ENCODE measurements around the gene NPM3. TPM values are rescaled to one million over a fixed set of nuclear protein-coding genes. Genes with fewer than 3 reads are reported as not detected.

Gene NPM3
- 10 to 100 TPM; 52.6 to 77.4 (median 61.7) TPM for polyA plus RNA-seq (ENCODE audit: insufficient read length in 4 of 4)

DNA sequence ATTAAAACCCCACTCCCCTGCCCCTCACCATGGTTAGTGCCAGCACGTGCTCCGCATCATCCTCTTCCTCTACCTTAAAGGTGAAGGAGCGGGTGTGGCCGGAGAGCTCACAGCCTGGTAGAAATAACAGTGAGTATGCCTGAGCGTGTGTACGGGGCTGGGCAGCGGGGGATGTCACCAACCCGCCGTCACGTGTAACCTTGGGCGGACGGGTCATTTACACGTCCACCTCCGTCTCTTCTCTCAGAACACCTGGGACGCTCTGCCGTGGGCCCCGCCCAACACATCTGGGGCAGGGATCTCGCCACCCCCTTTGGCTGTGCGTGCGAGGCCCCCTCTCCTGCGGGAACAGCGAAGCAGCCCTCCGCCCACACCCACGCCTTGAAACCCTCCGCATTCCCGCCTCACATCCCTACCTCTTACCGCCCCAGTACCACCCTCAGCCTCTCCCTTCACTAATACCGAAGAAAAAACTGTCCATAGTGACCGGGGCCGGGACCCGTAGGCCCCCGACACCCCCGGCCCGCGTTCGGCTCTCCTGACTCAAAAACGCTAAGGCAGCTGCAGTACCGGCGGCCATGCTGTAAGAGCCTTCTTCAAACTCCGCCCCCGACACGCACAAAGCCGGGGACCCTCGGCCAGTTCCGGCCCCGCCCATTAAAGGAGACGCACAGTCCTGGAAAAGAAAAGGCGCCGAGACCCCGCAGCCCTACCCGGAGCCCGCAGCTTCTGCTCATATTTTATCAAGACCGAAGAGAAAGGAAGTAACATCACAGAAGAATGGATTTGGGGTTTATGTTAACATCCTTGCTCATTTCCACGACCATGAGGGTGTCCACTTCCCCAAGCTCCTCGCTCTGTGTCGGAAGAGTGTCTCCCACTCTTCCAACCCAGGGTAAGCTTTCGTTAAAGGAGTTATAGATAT lies at the start of gene NPM3:
Gene NPM3, minus strand, starts transcription at position 636 of the 925 bp plus-strand sequence. Its CDS starts 56 bp downstream, at position 580.
- peak in 2 of 4 donors; percentile 71 to 82 for DNase-seq (ENCODE audit: low read depth in 4 of 4, low spot score in 2 of 4)

DNA sequence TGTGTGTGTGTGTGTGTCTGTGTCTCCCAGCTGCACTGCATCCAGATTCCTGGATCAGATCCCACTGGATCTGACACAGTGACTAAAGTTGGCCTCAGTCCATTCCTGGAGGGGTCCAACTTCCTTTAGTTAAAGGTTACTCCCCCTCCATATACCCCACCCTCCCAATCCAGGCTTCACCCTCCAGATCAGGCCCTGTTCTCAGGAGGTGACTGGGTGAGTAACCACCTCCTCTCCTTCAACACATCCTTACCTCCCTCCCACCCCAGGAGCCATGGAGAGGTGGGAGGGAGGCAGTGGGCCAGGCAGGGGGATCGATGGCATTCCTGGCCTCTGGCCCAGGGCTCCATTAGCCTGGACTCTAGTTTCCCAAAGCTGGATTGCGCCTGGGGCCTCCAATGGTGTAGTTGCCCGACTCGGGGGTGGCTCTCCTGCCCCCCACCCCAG lies 49.1 kb upstream of the NPM3 start:
- no peak for DNase-seq (ENCODE audit: low read depth in 4 of 4, low spot score in 2 of 4)

DNA sequence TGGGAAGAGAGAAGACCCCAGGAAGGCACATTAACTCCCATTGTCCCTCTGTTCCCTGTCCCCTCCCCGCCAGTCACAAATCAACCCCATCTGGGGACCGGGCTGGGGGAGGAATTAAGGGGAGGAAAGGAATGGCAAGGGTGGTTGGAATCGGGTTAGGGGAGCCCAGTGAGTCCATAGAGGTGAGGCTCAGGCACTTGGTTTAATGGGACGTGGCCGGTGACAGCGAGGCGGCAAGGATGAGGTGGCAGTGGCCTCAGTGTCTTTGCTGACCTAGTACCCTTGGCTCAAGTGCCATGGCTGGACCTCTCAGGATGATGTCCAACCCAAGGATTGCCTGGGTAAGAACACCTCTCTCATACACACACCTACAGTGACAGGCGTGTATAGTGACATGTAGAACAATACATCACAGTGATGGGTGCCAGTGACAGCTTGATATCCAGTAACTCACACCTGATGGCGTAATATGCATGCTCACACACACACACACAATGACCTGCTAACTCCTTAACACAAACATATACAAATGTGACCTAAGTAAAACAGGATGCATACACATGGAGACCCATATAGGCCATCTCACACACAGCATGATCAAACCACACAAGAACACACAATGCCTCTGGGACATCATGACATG lies 48.0 kb upstream of the NPM3 start:
- DNase-seq (ENCODE audit: low read depth in 4 of 4, low spot score in 2 of 4) = no peak

DNA sequence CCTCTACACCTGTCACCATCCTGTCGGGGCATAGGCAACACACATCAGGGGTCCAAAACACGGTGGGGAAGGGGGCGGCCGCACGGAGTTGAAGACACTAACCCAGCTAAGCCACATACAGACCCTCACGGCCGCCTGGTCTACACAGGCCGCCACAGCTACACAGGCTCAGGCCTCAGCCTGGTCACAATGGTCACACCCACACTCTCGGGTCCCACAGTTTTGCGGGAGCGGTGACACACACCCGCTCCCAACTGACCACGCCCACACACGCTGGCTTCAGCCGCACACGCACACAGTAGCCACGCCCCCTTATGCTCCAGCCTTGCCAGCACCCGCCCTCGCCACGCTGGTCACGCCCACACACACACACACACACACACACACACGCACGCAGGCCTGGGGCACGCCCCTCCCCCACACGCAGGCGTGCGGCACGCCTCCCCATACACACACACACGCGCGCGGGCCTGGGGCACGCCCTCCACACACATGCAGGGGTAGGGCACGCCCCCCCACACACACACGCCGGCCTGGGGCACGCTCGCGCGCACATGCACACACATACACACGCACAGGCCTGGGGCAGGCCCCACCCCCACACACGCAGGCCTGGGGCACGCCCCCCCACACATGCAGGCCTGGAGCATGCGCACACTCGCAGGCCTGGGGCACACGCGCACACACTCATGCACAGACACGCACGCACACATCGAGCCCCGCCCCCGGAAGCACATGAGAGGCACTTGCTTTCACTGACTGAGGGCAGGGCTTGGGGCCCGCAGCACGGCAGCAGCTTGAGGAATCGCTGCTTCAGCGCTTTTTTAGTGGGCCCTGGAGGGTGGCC lies 47.3 kb upstream of the NPM3 start:
- DNase-seq (ENCODE audit: low read depth in 4 of 4, low spot score in 2 of 4) = peak; percentile 70 to 78 (median 76)

DNA sequence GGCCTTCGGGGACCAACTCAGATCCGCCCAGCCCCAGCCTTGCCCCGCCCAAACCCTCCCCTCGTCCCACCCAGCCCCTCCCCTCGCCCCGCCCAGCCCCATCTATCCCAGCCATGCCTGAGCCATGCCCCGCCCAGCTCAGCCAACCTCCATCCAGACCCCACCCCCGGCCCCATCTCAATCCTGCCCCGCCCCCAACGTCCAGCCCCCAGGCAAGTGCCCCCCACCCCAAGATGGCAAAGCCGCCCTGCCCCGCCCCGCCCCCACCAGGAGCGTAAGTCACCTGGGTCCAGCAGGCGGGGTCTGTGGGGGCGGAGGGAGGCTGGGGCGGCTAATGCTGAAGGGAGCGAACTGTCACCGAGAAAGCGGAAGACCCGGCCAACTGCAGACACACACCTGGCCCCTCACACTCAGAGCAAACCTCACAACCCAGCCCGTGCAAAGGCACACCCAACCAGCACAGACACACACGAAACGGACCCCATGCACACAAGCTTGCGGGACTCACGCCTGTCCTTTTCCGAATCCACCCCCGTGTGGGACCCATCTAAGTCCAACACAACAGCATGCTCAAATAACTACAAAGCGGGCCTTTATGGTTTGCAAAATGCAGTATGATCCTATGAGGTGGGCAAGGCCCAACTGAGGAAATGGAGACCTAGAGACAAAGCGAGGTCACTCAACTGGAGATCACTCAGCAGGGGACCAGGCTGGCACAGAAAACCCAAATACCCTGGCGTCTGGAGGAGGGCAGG lies 46.5 kb upstream of the NPM3 start:
- no peak for DNase-seq (ENCODE audit: low read depth in 4 of 4, low spot score in 2 of 4)

- no peak for DNase-seq (ENCODE audit: low read depth in 4 of 4, low spot score in 2 of 4)
Measured at GRCh38 chr10:101828766-101829551, 45.7 kb upstream of the NPM3 start.

DNA sequence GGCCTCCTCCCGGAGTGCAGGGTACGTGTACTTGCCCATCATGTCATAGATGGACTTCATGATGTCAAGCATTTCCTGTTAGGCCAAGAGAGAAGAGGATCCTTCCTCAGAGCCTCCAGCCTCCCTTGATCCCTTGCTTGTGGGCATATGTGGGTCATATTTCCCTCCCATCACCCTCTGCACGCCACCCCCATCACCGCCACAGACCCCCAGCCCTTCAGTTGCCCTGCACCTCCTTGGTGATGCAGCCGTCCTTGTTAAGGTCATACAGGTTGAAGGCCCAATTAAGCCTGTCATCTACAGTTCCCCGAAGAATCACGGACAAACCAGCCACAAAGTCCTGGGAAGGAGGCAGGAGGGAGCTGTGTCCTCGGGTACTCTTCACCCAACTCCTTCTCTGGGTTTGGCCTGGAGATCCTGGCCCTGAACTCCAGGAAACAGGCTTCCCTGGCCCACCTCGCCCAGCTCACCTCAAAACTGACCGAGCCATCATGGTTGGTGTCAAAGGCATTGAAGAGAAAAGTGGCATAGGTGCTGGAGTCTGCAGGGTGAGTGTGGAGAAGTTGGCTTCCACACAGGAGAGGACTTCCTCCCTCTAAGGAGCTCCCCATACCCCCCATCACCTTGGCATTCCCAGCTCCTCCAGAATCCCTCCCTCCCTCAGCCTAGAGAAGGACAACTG lies 44.8 kb upstream of the NPM3 start:
- no peak for DNase-seq (ENCODE audit: low read depth in 4 of 4, low spot score in 2 of 4)

DNA sequence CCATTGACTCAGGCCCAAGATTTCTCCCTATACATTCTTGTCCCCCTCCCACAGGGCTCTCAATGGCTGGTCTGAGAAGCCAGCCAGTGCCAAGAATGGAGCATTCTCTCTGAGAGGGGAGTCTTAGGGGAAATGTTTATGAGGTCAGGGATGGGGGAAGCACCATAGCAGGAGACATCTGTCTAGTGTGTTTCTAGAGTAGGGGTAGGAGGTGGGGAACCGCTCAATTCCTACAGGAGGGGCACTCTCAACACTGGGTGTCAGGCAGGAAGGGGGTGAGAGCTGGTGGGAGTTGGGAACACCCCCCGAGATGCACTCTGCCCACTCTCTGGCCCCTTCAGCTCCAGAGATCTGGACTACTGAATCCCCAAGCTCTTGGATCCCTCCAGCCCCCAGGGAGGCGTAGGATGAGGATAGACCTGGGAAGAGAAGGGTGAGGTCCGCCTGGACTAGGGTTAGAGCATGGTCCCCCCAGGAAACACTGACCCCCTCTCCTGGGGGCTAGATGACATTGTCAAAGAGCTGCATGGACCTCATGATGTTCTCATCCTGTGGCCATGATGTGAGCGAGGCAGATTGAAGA lies 43.7 kb upstream of the NPM3 start:
- no peak for DNase-seq (ENCODE audit: low read depth in 4 of 4, low spot score in 2 of 4)

DNA sequence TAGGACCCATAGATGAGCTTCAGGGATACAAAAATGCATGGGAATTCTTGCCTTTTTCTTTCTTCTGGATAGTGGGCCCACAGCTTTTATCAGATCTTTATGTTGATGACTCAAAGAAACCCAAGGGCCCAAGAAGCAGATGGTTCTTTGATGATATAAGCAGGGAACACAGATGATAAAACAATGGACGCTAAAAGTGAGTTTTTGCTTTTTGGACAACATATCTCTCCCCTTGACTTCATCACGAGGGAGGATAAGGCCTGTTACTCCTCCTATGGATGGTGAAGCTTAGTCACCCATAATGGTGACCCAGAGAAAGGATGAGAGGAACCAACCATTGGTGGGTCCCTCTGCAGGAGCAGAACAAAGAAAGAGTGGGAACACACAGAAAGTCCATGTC lies 41.5 kb upstream of the NPM3 start:
- no peak for DNase-seq (ENCODE audit: low read depth in 4 of 4, low spot score in 2 of 4)

DNA sequence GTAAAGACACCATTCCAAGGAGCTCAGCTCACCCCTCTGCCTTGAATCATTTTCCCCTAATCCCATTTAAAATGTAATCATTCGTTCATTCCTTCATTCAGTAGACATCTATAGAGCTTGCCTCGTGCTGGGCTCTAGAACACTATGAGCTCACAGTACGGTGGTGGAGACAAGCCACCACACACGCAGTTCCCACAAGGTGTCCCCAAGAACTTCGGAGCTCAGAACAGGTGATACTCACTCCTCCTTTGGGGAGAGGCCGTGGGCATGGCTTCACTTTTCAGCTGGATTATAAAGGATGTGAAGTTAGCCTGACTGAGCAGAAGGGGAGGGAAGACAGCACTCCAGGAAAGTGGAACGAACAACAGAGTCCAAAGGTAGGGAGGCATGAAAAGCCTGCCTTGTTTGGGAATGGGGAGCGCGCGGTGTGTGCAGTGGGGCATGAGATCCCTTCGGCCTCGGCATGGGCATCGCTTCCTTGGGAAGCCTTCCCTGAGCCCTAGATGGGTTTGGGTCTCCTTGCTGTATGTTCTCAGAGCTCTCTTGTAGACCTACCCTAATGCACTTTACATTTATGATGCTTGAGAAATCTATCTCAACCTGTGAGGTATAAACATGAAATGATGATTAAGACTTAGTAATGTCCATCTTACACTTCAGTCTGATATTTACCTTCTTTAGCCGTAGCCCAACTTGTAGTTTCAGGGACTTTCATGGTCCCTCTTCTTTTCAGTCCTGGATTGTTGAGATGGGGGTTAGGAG lies 35.8 kb upstream of the NPM3 start:
- peak in 1 of 4 donors; percentile 86 for DNase-seq (ENCODE audit: low read depth in 4 of 4, low spot score in 2 of 4)

DNA sequence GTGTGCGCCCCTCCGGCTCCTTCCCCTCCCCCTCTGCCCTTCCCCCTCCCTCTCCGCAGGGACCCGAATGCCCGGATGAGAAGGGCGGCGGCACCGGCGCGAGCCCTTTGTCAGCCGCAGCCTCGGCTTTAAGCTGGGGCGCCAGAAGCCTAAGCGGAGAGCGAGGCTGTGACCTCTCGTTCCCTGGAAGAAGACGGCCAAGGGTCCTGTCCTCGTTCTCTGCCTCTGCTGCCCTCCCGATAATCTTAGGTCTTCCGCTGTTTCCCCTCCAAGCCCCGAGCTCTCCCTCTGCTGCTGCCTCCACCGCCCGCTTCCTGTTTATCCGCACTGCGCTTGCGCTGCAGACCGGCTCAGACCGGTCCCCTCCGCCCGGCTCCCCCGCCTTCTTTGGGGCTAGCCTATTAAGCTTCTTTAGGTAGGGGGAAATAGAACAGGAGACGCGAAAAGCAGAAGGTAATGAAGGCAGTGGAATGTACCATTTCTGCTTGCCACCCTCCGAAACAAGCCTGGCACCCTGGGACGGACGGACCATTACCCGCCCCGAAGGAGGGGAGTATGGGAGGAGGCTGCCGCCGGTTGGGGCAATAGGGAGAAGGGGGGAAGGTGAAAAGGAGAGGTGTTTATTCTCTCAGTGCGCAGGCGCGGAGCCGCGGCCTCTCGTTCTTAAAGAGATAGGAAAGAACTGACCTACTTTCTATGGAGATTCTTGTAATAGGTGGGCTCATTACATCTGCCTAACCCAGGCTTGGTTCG lies 35.0 kb upstream of the NPM3 start, which contains the start of gene OGA:
Gene OGA, minus strand, starts transcription at position 326 of the 753 bp plus-strand sequence. CDS start 422 bp downstream, outside the sequence.
- DNase-seq (ENCODE audit: low read depth in 4 of 4, low spot score in 2 of 4) = peak; percentile 94 to 98 (median 97)

DNA sequence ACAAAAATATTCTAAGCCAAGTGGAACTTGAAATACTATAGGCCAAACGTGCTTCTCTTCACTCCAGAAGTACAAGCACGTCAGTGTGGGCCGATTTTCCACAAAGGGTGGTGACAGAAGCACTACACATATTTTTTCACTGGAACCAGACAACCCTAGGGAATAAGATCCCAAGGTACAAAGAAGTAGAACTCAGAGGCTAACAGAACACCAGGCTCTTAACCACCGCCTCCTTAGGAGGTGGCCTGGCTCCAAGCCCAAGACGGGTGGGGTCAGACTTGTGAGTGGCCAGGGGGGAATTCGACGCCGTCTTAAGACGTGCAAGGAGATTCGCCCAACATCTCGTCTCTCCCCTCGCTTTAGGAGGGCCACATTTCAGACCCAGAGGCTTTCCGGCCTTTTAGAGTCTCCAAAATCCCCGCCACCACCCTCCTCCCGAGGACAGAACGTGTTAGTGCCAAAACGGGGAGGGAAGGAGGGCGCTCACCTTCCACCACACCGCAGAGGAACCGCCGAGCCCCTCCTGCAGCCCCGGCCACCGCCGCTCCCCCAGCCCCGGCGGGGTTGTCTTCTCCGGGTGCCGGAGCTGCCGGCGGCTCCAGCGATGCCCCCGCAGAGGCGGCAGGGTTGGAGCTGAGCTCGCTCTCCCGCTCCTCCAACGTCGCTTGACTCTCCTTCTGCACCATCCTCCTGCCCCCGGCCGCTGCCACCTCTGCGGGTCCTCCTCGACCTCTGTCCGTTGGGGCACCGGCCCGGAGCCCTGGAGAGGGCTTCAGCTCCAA lies 34.3 kb upstream of the NPM3 start:
- peak in 3 of 4 donors; percentile 72 to 81 (median 76) for DNase-seq (ENCODE audit: low read depth in 4 of 4, low spot score in 2 of 4)

GRCh38 chr10:101816913-101817336 lies 33.7 kb upstream of the NPM3 start:
- DNase-seq (ENCODE audit: low read depth in 4 of 4, low spot score in 2 of 4) = no peak

GRCh38 chr10:101816376-101816775 lies 33.1 kb upstream of the NPM3 start:
- no peak for DNase-seq (ENCODE audit: low read depth in 4 of 4, low spot score in 2 of 4)

- DNase-seq (ENCODE audit: low read depth in 4 of 4, low spot score in 2 of 4) = no peak
Measured at GRCh38 chr10:101814466-101815071, 31.3 kb upstream of the NPM3 start.

Measured in left renal cortex interstitium (tissue), 4 donors.